Peyer's patch (tissue), 4 donors: ENCODE data around the gene LIM2. TPM values are rescaled to one million over a fixed set of nuclear protein-coding genes. Genes with fewer than 3 reads are reported as not detected.

Experiments
- DNase-seq, 3 donors: peaks; one replicate each; pipeline ENCODE4 v3.0.0-alpha.2; 2017 to 2019
- H3K27ac ChIP-seq, 4 donors: fragments of 200-600 bp; sonication (generic); one replicate each; pipeline ENCODE4 v1.5.1; 2016 to 2019
- H3K27me3 ChIP-seq, 2 donors: fragments of 200-600 bp; sonication (generic); one replicate each; pipeline ENCODE4 v1.5.1; 2019
- H3K36me3 ChIP-seq, 3 donors: fragments of 200-600 bp; sonication (generic); one replicate each; pipeline ENCODE4 v1.5.1; 2016 to 2019
- H3K4me1 ChIP-seq, 4 donors: fragments of 200-600 bp; sonication (generic); one replicate each; pipeline ENCODE4 v1.5.1; 2016 to 2019
- H3K4me3 ChIP-seq, 4 donors: fragments of 200-600 bp; sonication (generic); 1 replicate in 3 of 4; 2 replicates in 1 of 4; pipeline ENCODE4 v1.5.1; 2016 to 2019; ENCODE audit warnings: mild to moderate bottlenecking in 1 of 4
- H3K9me3 ChIP-seq, 4 donors: fragments of 200-600 bp; sonication (generic); one replicate each; pipeline ENCODE4 v1.5.1; 2016 to 2019; ENCODE audit warnings: mild to moderate bottlenecking in 1 of 4
- POLR2A ChIP-seq, 2 donors: fragments of 450-650 bp; IDR thresholded peaks; one replicate each; pipeline ENCODE4 v1.5.1; 2017; ENCODE audit warnings: antibody characterized with exemption in 2 of 2, mild to moderate bottlenecking in 2 of 2, moderate library complexity in 2 of 2
- total RNA-seq, 4 donors: library from RNA; depleted of rRNA; stranded (reverse); fragments of >200 nt; gene quantifications; one replicate each; pipeline ENCODE4 v1.1.0, GENCODE V29; 2016
- TF ChIP-seq, protein P1 (sequence below), 6 experiments: fragments of 450-650 bp in 4 of 6; fragments of 200-600 bp in 2 of 6; sonication (generic) in 1 of 6; IDR thresholded peaks; one replicate each; pipeline ENCODE4 v1.5.1; 2017 to 2019; ENCODE audit warnings: antibody characterized with exemption in 6 of 6, mild to moderate bottlenecking in 3 of 6, moderate library complexity in 1 of 6

The LIM2 gene
- total RNA-seq, 4 donors from 2014 or later = not detected

GRCh38 chr19:51389143-51389542 lies 1.4 kb upstream of the LIM2 start:
- Histone ChIP-seq H3K27ac (no peak overlapping the region), H3K4me1 (peaks cover 0 to 4% (median 0%) of the 10 kb centered on the region in 4 donors), H3K27me3 (no peaks in the 10 kb centered on the region), H3K36me3 (no peaks in the 10 kb centered on the region), H3K9me3 (no peaks in the 10 kb centered on the region), H3K4me3 (no peak overlapping the region)
- no peak for DNase-seq
- TF ChIP-seq, protein P1, sequence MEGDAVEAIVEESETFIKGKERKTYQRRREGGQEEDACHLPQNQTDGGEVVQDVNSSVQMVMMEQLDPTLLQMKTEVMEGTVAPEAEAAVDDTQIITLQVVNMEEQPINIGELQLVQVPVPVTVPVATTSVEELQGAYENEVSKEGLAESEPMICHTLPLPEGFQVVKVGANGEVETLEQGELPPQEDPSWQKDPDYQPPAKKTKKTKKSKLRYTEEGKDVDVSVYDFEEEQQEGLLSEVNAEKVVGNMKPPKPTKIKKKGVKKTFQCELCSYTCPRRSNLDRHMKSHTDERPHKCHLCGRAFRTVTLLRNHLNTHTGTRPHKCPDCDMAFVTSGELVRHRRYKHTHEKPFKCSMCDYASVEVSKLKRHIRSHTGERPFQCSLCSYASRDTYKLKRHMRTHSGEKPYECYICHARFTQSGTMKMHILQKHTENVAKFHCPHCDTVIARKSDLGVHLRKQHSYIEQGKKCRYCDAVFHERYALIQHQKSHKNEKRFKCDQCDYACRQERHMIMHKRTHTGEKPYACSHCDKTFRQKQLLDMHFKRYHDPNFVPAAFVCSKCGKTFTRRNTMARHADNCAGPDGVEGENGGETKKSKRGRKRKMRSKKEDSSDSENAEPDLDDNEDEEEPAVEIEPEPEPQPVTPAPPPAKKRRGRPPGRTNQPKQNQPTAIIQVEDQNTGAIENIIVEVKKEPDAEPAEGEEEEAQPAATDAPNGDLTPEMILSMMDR (IDR thresholded peaks at IDR 0.05) = no peak
- no peak for TF ChIP-seq POLR2A (IDR thresholded peaks at IDR 0.05)

DNA sequence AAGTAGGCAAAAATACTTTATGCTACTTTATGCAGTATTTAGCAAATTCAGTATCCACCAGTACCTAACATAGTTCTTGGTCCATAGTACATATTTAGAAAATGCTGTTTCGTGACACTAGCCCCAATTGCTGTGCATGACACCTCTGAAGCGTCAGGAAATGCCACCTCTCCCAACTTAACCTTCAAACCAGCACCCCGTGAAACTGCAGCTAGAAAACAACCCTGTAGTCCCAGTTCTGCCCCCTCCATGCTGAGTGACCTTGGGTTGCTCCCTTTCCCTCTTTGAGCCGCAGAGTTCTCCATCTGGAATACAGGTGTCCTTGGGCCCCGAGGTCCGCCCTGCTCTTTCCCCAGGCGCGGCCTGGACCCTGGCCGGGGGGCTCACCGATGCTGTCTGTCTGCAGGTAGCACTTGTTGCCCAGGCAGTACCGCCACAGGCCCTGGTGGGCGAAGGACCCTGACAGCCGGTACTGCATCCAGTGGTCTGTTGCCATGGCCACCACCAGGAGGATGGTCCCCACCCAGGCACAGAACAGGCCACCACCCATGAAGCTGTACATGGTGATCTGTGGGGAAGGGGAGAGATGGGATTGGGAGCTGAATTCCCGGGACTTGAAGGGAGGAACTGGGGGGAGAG lies 773 bp downstream of the LIM2 start:
- Histone ChIP-seq H3K4me1 (no peaks in the 10 kb centered on the region), H3K4me3 (no peak overlapping the region), H3K27ac (no peak overlapping the region), H3K27me3 (no peaks in the 10 kb centered on the region), H3K9me3 (no peaks in the 10 kb centered on the region), H3K36me3 (no peaks in the 10 kb centered on the region)
- no peak for TF ChIP-seq POLR2A (IDR thresholded peaks at IDR 0.05)
- TF ChIP-seq, protein P1 (IDR thresholded peaks at IDR 0.05) = no peak
- DNase-seq = no peak

GRCh38 chr19:51382004-51382403 lies 5.8 kb downstream of the LIM2 start:
- no peak for DNase-seq
- no peaks in the 10 kb centered on the region for H3K36me3 ChIP-seq
- H3K4me3 ChIP-seq = no peak overlapping the region
- peaks cover 0 to 7% (median 0%) of the 10 kb centered on the region in 4 donors for H3K9me3 ChIP-seq
- no peak overlapping the region for H3K27ac ChIP-seq
- H3K4me1 ChIP-seq = no peaks in the 10 kb centered on the region
- no peak for TF ChIP-seq POLR2A (IDR thresholded peaks at IDR 0.05)
- TF ChIP-seq, protein P1 (IDR thresholded peaks at IDR 0.05) = no peak
- no peaks in the 10 kb centered on the region for H3K27me3 ChIP-seq

DNA sequence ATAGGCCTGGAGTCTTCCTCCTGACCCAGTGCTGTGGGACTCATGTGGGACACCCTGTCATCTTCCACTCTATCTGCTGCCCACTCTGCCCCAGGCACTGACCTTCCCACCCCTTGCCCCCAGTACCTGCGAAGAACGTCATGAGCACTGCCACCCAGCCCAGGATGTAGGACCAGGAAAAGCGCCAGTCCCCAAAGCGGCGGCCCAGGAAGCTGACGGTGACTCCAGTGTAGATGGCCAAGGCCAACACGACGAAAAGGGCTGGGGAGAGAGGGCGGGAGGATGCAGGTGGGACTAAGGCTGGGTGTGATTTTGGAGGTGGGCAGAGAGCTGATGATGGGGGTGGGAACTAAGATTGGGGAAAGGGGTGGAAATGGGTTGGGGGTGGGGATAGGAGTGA lies 7.4 kb downstream of the LIM2 start:
- DNase-seq = no peak
- TF ChIP-seq POLR2A (IDR thresholded peaks at IDR 0.05) = no peak
- TF ChIP-seq, protein P1 (IDR thresholded peaks at IDR 0.05) = no peak
- peaks cover 0 to 7% (median 0%) of the 10 kb centered on the region in 4 donors for H3K9me3 ChIP-seq
- no peak overlapping the region for H3K4me3 ChIP-seq
- no peak overlapping the region for H3K27ac ChIP-seq
- no peaks in the 10 kb centered on the region for H3K36me3 ChIP-seq
- H3K4me1 ChIP-seq = no peaks in the 10 kb centered on the region
- H3K27me3 ChIP-seq = no peaks in the 10 kb centered on the region

DNA sequence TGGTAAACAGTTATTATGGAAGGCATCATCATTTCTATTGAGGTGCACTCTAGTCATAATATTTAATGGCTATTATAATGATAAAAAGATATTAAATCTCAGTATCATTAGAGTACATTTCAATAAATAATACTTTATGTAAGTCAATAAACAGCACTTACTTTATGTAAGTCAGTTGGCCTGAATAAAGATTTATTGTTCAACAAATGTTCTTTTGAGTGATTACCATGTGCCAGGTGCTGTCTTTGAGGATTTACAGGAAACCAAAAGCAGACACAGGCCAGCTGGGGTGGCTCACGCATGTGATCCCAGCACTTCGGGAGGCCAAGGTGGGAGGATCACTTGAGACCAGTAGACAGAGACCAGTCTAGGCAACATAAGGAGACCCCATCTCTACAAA lies 10.4 kb downstream of the LIM2 start:
- Histone ChIP-seq H3K4me1 (no peaks in the 10 kb centered on the region), H3K27ac (no peak overlapping the region), H3K36me3 (no peaks in the 10 kb centered on the region), H3K4me3 (no peak overlapping the region), H3K27me3 (no peaks in the 10 kb centered on the region), H3K9me3 (peaks cover 0 to 7% (median 0%) of the 10 kb centered on the region in 4 donors)
- TF ChIP-seq, protein P1 (IDR thresholded peaks at IDR 0.05) = no peak
- no peak for TF ChIP-seq POLR2A (IDR thresholded peaks at IDR 0.05)
- no peak for DNase-seq
